IPS-18c (cell line): ENCODE measurements around the gene NONO.
A peak's percentile ranks its signal among the peaks of the same experiment; 100 is the strongest.
"Not testable (repeated sequence)": the region's sequence is repeated elsewhere in the genome, so short reads cannot be mapped to it uniquely, and the experiment has no call there.

Source experiments
- H3K4me3 ChIP-seq: 2 replicates; pipeline ENCODE4 v1.7.0; 2013; ENCODE audit warnings: low read depth, mild to moderate bottlenecking, low read length, moderate library complexity; ENCODE audit not compliant: insufficient read depth
- H3K9me3 ChIP-seq: one replicate; pipeline ENCODE4 v1.6.1; 2013; ENCODE audit warnings: mild to moderate bottlenecking, low read length, moderate library complexity; ENCODE audit not compliant: control insufficient read depth, insufficient read depth

Gene NONO

DNA sequence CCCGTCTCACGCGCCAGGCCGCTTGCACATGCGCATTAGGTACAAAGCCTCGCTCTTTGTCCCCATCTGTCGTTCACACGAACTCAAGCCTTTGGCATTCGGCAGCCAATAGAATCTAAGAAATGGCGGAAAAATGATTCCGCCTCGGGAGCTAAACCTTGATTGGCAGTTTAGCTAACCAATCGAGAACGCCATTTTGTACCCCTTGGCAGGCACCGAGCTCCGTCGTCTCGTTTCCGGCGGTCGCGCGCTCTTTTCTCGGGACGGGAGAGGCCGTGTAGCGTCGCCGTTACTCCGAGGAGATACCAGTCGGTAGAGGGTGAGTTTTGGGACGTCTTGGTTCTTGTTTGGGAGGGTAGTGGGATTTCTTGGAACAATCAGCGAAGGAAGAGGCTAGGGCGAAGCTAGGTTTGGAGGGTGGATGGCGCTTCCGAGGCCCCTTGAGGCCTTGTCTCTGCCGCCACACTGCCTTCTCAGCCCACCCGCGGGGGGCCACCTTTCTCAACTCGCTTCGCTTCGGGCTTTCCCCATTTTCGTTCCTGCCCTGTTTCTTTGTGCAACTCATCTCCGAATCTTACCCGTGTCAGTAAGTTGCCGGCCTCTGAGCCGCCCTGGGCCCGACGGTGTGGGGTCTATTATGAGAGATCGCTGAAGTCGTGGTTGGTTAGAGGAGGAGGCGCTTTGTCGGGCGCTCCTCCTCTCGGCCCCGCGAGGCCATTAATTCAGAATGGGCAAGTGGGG lies at the start of gene NONO:
NONO (plus strand) TSS at position 233 of the 741 bp plus-strand sequence. CDS start 7,003 bp downstream, outside the sequence.
- H3K9me3 ChIP-seq: peaks cover 3% of the 10 kb centered on the region
- peak within 1 kb of the TSS; percentile 78 for H3K4me3 ChIP-seq

DNA sequence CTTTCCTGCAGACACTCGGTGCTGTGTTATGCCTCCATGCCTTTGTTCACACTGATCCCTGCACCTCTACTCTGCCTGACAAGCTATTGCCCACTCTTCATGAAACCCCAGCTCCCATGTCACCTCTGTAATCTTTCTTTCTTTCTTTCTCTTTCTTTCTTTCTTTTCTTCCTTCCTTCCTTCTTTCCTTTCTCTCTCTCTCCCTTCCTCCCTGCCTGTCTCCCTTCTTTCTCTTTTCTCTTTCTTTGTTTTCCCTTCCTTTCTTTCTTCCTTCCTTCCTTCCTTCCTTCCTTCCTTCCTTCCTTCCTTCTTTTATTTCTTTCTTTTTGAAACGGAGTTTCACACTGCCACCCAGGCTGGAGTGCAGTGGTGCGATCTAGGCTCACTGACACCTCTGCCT lies 48.0 kb upstream of the NONO start:
- Histone ChIP-seq H3K4me3 (no peak overlapping the region), H3K9me3 (peaks cover 4% of the 10 kb centered on the region)

DNA sequence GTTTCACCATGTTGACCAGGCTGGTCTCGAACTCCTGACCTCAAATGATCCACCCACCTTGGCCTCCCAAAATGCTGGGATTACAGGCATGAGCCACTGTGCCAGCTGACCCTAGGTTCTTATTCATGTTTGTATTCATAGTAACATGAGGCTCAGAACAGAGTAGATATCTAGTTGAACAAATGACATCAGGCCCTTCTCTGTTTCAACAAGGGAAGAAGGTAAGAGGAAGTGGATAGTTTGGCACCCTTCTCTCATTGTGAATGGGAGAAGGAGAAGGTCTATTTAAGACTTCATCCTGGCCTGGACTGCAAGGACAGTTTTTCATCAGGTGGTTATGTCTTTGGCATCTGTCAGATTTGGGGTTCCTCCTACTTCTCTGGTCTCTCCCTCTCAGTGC lies 46.6 kb upstream of the NONO start:
- Histone ChIP-seq H3K4me3 (no peak overlapping the region), H3K9me3 (peaks cover 3% of the 10 kb centered on the region)

- Histone ChIP-seq H3K4me3 (no peak overlapping the region), H3K9me3 (peaks cover 14% of the 10 kb centered on the region)
These were observed 43.7 kb upstream of the NONO start for GRCh38 chrX:71239781-71240180.

DNA sequence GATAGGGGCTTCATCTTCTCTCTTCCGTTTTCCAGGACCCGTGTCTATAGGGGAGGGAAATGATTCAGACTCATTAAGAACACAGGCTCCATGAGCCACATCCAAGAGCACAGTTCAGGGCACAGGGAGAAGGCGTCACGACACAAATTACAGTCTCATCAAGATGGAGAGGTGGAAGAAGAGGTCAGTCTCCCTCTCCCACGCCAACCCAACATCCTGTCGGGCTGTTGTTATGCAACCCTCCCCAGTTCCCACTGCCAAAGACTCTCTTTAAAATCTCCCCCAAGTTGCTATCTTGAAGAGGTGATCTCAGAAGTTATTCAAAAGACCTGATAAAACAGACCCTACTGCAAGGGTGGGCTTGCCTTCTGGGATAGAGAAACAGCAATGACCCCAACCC lies 42.1 kb upstream of the NONO start:
- Histone ChIP-seq H3K9me3 (peaks cover 17% of the 10 kb centered on the region), H3K4me3 (no peak overlapping the region)

DNA sequence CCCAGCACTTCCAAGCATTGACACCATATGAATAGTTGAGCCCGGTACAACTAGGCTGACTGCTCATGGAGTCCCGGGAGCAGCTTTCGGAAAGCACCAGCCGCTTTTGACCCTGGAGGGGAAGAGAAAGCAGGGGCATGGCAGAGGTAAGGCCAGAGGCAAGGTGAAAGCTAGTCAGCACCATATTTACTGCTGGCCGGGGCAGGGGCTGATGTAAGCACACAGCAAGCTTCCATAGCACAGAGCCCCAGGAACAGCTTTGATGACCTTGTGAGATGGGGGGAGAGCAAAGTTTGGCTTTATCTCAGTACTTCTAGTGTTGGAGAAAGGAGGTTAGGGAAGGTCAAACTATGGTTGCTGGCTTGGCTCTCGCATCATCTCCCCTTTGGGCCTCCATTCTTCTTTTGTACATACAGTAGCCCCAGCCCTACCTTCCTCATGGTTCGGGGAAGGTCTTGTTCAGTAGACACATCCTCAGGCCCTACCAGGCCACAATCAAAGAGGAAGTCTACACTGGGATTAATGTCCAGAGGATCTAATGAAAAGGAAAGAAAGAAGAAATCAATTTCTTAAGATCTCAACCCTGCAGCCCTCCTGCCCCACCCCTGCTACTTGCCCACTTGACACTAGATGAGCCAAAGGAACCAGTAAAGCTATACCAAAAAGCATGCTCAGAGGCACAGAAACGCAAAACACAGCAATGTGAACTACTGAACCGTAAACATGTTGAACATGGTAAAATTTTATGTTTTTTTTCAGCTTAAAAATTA lies 38.9 kb upstream of the NONO start:
- H3K9me3 ChIP-seq: peaks cover 22% of the 10 kb centered on the region

GRCh38 chrX:71245159-71245558 lies 38.3 kb upstream of the NONO start:
- peaks cover 22% of the 10 kb centered on the region for H3K9me3 ChIP-seq
- H3K4me3 ChIP-seq: no peak overlapping the region

More for the DNA sequence above, 38.9 kb upstream of the NONO start:
- H3K4me3 ChIP-seq: no peak overlapping the region

DNA sequence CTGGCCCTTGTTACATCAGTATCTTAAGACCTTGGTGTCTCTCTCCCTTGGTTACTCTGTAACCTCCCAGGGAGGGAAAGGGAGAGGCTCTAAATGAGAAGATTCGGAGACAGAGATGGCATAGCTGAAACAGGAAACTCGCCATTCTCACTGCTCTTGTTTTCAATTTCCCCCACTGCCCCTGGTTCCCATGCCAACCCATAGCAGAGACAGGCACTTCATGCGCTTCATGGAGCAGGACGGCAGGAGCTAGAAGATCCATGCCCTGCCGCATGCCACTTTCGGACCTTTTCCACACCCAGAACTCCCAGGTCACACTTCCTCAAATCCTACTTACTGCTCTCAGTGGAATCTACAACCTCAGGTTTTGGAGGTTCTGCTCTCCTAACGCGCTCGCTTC lies 32.6 kb upstream of the NONO start:
- peaks cover 15% of the 10 kb centered on the region for H3K9me3 ChIP-seq
- no peak overlapping the region for H3K4me3 ChIP-seq

DNA sequence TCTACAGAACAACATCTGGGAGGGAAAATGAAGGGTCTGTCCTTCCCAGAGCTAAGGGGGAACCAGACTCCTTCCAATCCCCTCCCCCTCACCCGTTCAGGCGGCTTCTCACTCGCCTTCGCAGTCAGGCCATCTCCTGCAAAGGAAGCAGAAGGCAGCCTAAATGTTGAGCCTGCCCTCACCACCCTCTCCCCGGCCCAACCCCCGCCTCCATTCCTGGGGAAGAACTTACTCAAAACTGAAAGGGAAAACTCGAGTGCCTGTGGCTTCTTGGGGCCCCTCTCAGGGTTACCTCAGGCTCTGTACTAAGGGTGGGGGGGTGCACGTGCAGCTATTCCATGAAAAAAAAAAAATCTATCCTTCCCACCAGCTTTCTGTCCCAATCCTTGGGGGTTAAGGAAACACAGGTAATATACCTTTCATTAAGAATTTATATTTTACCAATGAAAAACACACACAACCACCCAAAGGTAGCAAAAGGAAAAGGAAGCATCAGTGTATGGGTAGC lies 31.9 kb upstream of the NONO start:
- Histone ChIP-seq H3K4me3 (no peak overlapping the region; the same call in none of the 2 replicates), H3K9me3 (peaks cover 13% of the 10 kb centered on the region)

GRCh38 chrX:71252221-71252620 lies 31.2 kb upstream of the NONO start:
- H3K4me3 ChIP-seq: peak overlapping the region; percentile 66

GRCh38 chrX:71253253-71254091 lies 30.0 kb upstream of the NONO start:
- Histone ChIP-seq H3K4me3 (peak overlapping the region; percentile 66), H3K9me3 (peaks cover 10% of the 10 kb centered on the region)

More at GRCh38 chrX:71252221-71252620, 31.2 kb upstream of the NONO start:
- H3K9me3 ChIP-seq: peaks cover 13% of the 10 kb centered on the region

GRCh38 chrX:71254092-71254963 lies 29.1 kb upstream of the NONO start, which contains the start of gene ZMYM3:
Gene ZMYM3 (minus strand): TSS chrX:71254140. CDS start chrX:71253255, 885 bp downstream.
- Histone ChIP-seq H3K9me3 (peaks cover 9% of the 10 kb centered on the region), H3K4me3 (peak within 1 kb of the TSS; percentile 66)

GRCh38 chrX:71256051-71256450 lies 27.4 kb upstream of the NONO start:
- Histone ChIP-seq H3K4me3 (no peak overlapping the region), H3K9me3 (peaks cover 4% of the 10 kb centered on the region)

- H3K4me3 ChIP-seq: no peak overlapping the region
- peaks cover 4% of the 10 kb centered on the region for H3K9me3 ChIP-seq
These were observed 26.6 kb upstream of the NONO start for GRCh38 chrX:71256856-71257255.

- not testable (repeated sequence) for H3K4me3 ChIP-seq, H3K9me3 ChIP-seq
These were observed 14.8 kb upstream of the NONO start for GRCh38 chrX:71268624-71269023.

GRCh38 chrX:71269801-71270395 lies 13.5 kb upstream of the NONO start:
- peaks cover 9% of the 10 kb centered on the region for H3K9me3 ChIP-seq
- no peak overlapping the region for H3K4me3 ChIP-seq
